Stimulated activated CD8-positive, alpha-beta memory T cell treated with anti-CD3 and anti-CD28 coated beads, Interleukin-2, amount 100 ng/mL, for 48 hours (primary cell): ENCODE results near the gene RALGPS1.
A peak's percentile ranks its signal among the peaks of the same experiment; 100 is the strongest.

Experiments used
- DNase-seq, 2 donors: peaks; one replicate each; pipeline ENCODE4 v3.0.0-alpha.2; 2020; ENCODE audit warnings: low read depth in 2 of 2

Gene RALGPS1

DNA sequence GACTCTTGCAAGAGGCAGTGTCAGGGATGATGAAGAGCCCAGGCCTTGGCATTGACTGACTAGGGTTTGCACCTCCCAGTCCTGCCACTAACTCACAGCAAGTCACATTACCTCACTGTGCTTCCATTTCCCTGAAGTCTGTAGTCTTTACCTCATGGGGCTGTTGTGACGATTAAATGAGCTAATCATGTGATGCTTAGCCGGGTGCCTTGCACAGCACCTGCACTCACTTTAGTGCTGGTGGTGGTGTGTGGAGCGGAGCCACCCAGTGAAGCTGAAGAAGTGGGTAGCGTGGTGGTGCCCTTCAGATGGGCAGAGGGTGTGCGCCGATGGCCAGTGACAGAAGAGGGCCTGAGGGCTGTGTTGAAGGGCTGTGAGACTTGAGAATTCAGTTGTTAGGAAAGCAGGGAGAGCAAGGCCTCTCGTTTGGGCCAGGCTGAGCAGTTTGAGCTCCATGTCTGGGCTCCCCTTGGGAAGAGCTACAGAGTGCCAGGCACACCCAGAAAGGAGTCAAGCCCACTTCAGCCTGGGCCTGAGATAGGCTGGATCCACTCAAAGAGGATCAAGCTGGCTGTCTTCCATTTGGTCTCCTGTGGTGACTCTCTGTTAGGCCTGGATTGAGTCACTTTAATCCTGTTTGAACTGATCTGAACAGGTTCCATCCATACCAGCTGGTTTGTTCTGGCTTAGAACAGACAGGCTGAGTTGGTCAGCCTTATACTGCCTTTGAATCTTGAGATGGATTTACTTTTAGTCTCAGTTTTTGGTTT lies 42.5 kb downstream of the RALGPS1 start:
- no peak for DNase-seq

DNA sequence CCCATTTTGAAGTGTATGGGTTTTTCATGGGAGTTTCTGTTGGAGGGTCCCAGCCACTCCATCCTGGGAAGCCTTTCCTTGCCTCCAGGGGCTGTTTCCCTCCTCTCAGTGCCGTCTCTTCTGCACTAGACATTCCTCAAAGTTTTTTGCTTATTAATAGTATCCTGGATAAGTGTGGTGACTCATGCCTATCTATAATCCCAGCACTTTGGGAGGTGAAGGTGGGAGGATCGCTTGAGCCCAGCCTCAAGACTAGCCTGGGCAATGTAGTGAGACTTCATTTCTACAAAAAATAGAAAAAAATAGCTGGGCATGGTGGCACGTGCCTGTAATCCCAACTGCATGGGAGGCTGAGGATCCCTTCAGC lies 43.1 kb downstream of the RALGPS1 start:
- DNase-seq = no peak

DNA sequence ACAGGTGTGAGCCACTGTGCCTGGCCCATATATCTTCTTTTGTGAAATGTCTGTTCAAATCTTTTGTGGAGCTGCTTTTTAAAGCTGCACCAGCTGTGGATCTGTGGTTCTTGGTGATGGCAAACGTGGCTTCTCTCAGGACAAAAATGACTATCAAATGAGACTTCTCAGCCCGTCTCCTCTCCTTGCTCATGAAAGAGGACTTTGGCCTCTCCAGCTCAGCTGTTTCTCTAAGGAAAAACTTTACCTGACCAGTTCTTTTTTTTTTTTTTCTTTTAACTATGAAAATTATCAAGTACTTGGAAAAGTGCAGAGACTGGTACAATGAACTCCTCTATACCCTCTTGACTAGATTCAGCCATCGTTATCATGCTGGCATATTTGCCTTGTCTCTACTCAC lies 44.8 kb downstream of the RALGPS1 start:
- DNase-seq = no peak

DNA sequence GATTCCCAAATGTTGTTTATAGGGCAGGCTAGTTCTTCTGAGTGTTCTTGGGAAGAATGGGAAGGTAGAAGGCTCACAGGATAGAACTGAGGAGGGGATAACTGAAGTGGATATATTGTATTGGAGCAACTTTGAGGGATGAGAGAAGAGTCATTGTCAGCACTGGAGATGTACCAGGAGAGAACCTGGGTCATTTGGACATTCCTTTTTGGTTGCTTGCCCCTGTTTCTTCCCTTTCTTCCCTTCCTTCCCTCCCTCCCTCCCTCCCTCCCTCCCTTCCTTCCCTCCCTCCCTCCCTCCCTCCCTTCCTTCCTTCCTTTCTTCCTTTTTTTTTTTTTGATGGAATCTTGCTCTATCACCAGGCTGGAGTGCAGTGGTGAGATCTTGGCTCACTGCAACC lies 45.3 kb downstream of the RALGPS1 start:
- no peak for DNase-seq

DNA sequence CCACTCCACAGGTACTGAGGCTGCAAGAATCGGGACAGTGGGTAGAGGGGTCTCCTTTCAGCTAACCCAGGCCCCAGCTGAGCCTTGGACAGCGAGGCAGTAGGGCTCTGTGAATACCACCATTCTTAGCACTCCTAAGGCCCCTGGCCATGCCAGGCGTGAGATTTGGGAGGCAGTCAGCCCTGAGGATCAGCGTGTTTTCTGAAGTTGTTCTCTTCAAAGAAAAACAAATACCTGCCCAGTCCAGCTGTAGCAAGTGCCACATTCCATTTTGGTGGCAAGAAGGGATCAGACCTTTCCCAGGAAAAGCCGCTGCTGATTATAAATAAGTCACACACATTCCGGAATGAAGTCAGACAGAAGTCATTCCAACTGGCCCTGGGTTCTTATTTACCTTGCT lies 47.8 kb downstream of the RALGPS1 start:
- no peak for DNase-seq

DNA sequence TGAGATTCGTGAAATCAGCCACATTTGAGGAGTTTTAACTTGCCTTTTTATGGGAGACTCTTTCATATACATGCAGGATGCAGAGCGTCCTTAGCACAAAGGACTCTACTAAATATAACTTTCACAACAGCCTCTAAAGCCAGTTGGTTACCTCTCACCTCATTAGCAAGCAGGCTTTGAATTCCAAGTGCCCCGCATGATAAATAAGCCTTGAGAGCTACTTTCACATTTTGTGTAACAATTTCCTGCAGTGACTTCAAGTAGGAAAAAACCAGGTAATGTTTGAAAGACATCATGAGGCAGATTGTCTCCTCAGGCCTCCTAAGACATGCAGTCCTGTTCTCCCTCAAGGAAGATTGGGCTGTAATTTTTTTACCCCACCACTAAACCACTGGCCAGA lies 50.5 kb downstream of the RALGPS1 start:
- DNase-seq = no peak

DNA sequence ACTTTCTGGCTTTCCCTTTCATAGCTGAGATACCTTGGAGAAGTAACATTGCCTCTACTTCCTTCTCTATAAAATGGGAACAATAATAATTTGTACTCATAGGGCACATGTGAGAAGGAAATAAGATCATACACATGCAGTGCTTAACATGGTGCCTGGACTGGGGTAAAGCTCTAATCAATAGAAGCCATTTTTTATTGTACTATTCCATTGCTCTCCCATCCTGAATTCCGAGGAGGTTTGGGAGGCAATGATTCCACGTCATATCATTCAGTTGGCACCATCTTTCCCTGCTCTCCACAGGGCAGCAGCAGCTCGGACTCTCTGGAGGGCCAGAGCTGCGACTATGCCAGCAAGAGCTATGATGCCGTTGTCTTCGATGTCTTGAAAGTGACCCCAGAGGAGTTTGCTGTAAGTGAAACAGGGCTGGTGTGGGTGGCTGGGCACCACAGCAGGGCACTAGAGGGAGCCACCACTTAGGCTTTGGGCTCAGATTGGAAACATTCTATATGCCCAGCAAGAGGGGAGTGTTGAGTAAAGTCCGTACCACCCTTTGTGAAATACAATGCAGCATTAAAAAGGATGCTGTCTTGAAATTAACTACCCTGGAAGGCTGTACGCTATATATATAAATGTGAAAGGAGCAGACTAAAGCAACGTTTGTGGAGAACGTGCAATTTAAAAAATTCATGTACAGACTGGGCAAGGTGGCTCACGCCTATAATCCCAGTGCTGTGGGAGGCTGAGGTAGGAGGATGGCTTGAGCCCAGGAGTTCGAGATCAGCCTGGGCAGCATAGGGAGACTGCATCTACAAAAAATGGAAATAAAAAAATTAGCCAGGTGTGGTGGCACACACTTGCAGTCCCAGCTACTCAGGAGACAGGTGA lies 51.2 kb downstream of the RALGPS1 start:
- DNase-seq = peak in 1 of 2 donors; percentile 34

DNA sequence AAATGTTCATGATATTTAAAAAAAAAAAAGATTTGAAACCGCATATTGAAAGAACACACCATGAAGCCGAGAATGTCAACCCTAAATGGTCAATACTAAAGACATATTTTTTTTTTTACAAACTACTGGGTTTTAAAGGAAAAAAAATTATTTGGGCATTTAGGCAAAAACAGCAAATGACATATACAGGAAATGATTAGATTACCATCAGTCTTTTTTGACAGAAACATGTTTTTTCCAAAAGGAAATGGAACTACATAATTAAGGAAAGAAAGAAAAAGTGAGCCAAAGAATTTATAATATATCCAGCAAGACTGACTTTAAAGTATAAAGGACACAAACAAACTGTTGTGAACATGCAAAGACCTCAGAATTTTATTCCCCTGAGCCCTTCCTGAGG lies 56.7 kb downstream of the RALGPS1 start:
- DNase-seq = no peak

DNA sequence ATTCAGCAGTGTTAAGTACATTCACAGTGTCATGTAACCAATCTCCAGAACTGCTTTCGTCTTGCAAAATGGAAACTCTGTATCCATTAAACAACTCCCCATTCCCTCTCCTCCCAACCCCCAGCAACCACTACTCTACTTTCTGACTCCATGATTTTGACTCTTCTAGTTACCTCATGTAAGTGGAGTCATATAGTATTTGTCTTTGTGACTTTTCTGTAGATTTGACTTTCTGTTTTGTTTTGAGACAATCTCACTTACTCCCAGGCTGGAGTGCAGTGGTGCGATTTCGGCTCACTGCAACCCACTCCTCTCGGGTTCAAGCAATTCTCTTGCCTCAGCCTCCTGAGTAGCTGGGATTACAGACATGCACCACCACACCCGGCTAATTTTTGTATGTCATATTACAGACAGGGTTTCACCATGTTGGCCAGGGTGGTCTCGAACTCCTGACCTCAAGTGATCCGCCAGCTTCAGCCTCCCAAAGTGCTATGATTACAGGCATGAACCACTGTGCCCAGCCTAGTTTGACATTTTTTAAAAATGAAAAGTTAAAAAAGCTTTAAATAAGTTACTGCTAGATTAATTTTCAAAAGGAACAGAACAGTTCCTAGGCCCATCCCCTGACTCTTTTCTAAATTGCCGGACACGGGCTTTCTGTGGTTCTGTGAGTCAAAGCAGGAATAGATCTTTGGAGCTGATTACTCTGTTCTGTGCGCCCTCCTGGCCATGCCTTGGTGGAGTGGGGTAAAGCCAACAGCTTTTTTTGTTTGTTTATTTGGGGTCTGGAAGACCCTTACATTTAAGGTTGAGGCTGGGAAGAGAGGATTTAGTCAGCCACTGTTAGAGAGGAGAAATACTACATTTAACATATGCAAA lies 59.3 kb downstream of the RALGPS1 start:
- DNase-seq = no peak

DNA sequence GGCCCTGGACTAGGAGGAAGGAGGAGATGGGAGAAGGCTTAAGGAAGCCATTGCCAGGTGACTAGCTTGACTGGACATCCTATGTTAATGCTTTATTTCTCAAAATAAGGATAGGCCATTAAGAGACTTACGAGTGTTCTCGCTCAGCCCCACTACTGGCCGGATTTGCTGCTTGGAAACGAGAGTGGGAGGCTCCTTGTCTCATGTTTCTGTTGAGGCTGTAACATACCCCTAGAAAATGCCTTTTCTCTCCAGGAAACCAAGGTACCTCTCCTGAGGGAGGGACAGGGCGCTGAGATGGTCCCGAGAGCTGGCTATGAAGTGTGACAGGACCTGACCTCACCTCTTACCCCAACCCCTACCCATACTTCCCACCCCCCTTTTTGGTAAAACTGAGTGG lies 60.0 kb downstream of the RALGPS1 start:
- no peak for DNase-seq

DNA sequence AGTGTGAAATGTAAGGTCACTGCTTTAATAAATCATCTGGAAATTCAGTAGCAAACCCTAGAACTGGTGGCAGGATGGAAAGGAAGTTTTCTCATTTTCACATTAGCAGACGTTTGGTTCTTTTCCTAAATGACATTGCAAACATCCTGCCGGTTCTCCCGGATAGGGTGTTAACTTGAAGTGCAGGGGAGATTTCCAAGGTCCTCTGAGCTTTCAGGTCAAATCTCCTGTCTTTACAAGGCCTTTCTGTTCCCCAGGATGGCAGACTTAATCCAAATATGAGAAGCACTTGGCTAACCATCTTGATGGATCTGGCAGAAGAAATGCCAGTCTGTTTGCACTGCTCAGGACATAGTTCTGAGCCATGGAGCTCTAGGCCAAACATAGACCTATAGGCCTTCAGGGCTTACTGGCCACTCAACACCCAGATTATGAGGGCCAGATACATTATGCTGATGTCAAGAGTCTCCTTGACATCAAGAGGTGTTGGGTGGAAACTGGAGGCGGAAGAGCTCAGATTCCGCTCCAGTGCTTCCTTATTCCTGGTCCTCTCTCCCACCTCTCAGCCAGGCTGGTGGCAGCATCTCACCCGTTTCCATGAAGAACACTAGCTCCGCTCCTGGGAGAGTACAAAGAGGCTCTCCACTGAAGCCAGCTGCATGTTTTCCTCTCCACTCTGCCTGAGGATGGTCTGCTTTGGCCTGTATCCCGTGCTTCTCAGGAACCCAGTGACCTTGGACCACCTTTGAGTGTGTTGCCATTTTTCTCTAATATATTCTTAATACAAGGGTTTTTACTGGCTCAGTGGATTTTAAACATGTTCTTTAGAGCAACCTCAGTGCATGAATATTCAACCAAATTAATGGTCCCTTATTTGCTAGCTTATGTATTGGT lies 61.0 kb downstream of the RALGPS1 start:
- DNase-seq = no peak

DNA sequence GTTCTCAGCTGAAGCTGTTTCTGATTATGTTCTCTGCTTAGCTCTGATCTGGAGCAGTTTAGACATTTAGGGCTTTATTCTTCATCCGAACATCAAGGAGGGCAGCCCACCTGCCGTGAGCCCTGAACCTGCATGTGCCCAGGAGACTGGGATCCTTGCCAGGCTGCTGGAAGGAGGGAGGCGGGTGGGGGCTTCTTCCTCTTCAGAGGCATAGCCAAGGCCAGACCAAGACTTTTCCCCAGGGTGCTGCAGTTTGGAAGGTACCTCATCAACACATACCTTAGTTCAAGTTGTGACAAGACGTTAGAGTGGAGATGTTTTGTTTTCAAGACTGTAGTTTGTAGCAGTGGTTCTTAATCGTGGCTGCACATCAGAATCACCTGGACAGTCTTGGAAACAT lies 64.9 kb downstream of the RALGPS1 start:
- no peak for DNase-seq

DNA sequence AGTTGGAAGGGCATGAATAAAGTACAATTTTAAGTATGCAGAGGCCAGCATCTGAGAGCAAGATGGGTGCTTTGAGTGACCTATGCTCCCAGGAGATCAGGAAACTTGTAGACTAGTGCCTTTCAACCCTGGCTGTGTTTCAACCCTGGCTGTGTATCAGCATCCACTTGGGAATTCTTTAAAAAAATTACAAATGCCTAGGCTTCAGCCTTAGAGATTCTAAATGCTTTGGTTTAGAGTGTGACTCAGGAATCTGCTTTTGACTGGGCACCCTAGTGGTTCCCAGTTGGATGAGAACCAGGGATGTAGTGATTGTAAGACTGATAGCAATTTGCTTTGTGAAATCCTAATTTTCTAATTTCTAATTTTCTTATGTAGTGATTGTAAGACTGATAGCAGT lies 65.6 kb downstream of the RALGPS1 start:
- no peak for DNase-seq

DNA sequence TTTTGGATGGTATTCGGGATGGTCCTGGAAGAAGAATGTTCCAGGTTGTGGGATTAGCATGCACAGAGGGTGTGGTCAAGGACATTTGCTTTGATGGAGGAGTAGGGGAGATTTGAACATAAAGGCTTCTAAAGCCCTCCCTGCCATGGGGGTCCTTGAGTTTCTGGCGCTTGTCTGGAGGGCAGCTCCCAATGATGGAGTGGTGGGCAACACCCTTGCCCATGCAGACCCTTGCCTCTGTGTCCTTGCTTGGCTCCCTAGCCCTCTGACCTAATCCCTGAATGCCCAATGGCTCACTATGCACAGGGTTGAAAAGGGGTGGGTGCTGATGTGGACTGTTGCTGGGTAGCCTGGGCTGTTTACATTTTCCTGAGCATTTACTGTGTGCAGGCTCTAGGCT lies 66.6 kb downstream of the RALGPS1 start:
- DNase-seq = no peak

DNA sequence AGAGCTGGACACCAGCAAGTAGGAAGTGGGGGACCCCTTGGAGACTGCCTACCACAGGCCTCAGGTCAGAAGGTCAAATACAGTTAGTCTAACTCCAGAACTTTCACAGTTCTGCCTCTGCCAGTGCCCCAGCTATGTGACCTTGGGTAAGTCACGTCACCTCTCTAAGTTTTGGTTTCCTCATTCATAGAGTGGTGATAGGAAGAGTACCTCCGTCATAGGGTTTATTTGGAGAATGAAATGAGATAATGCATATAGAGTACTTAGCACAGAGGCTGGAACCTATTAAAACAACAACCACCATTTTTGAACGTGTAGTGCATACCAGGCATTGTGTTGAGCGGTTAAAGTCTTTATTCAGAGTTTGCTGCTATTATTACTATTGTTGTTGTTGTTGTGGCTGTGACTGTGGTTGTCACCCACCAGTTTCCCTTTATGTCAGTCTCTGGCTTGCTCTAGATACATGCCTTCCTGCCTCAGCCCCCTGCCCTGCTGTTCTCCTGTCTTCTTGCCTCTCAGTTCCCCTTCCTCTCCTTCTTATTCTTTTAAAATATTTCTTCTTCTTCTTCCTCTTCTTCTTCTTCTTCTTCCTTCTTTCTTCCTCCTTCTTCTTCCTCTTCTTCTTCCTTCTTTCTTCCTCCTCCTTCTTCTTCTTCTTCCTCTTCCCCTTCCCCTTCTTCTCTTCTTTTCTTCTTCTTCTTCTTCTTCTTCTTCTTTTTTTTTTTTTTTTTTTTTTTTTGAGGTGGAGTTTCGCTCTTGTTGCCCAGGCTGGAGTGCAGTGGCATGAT lies 67.8 kb downstream of the RALGPS1 start:
- no peak for DNase-seq

DNA sequence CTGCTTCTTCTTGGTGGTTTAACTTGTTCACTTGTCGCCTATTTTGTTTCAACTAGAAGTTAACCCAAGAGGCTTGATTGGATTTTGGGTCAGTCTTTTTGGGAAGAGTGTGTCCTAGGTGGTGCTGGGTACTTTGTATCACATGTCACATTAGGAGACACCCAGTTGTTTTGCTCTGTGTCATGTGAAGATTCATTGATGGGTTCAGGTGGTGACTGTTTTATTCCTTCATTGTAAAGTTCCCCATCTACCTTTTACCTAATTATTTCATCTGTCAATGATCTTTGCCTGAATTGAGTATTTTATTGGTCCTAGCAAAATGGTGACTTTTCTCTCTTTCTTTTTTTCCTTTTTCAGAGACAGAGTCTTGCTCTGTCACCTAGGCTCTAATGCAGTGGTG lies 69.2 kb downstream of the RALGPS1 start:
- DNase-seq = no peak

DNA sequence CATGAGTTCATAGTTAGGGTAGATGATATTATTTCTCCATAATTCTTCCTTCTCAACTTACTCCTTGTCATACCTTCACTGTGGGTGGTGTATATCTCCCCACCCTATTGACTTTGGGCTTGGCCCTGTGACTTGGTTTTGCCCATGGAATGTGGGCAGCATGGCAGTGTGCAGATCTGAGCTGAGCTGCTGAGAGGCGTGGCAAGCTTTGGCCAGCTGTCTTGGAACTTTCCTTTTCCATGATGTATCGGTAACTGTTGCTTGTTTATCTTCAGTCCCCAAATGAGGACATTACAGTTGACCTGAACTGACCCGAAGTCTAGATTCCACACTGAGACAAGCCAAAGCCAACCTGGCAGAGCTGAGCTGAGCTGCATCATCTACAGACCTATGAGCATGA lies 70.4 kb downstream of the RALGPS1 start:
- DNase-seq = no peak

DNA sequence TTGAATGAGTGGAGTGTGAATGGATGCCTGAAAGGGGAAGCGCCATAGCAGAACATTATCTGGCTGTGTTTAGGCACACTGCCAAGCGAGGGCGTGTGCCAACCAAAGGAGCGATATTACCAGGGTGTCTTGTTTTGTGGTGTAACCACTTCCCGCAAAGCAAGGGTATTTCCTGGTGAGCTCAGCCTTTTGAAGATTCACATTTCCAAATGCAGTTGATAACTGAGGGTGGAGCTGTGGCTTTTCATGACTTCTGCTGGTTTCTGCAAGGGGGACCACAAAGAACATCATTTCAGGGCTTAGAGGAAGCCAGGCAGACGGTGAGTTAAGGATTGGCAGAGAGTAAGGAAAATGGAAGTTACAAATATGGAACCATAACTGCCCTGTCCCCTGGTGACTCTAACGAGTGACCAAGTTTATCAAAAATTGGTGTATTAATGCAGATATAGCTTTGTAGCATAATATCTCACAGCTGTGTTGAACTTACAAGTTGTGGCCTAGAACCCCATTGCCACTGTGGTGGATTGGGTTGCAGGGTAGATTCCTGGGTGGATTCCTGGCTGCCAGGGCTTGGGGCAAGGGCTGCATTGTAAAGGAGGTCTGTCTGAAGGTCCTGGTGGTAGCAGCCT lies 71.4 kb downstream of the RALGPS1 start:
- DNase-seq = peak; percentile 48 to 60

DNA sequence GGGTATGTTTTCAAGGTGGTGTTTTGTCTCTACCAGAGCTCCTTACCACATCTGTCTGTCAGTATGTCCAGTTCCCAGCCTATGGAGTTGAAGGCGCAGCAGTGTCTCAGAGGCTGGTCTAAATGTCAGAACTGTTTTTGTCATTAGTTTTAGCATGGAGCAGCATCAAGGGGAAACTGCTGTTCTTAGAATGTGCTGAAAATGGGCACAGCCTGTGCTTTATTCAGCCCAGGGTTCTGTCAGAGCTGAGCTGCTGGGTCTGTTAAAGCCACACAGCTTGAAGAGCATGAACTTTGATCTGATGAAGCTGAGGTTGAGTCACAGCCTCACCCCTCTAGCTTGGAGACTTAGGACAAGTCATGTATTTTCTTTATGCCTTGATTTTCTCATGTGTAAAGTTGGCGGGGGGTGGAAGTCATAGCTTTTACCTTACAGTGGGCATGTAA lies 71.9 kb downstream of the RALGPS1 start:
- peak in 1 of 2 donors; percentile 8 for DNase-seq

DNA sequence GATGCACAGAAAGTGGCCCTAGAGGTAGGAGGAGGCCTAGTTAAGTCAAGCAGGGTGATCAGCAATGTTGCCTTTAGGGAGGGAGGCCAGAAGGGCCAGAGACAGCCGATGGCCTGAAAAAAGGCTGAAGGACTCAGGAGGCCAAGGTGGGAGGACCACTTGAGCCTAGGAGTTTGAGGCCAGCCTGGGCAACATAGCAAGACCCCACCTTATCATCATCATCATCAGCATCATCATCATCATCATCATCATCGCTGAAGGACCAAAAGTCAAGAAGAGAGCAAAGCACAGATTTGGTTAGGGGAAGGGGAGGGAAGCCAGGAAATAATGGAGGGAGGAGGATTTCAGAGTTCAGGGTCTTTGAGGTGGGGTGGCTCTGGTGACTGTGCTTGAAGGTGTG lies 74.3 kb downstream of the RALGPS1 start:
- no peak for DNase-seq
